Caco-2 (cell line): ENCODE measurements around the gene NCOA6. TPM values are rescaled to one million over a fixed set of nuclear protein-coding genes. Genes with fewer than 3 reads are reported as not detected.
A peak's percentile ranks its signal among the peaks of the same experiment; 100 is the strongest.

ENCODE experiments used
- BruUV-seq: library from RNA; stranded (reverse); fragments of 400-500 nt; replicated peaks from 2 replicates; lab custom pipeline; 2021; lab: Mats Ljungman, UMichigan
- CTCF ChIA-PET: fragments of 300-600 bp; sonication (Branson Sonifier 250); formaldehyde crosslinking; loops from one replicate; lab custom pipeline; 2022; ENCODE audit warnings: antibody characterized with exemption; lab: Charles Lee
- POLR2A ChIA-PET: fragments of 300-600 bp; sonication (Branson Sonifier 250); formaldehyde crosslinking; loops from one replicate; lab custom pipeline; 2022; ENCODE audit warnings: antibody characterized with exemption; lab: Charles Lee
- DNase-seq, 2 experiments: peaks; one replicate each; pipeline versions ENCODE4 v3.0.0 to v3.0.0-alpha.2; 2020 to 2022
- H3K27me3 ChIP-seq: replicated peaks from 2 replicates; pipeline ENCODE4 v1.6.0; 2011; ENCODE audit warnings: low read length; ENCODE audit not compliant: control insufficient read depth, insufficient read depth
- H3K36me3 ChIP-seq: 2 replicates; pipeline ENCODE4 v1.5.1; 2011; ENCODE audit warnings: low read length; ENCODE audit not compliant: control insufficient read depth, insufficient read depth
- H3K4me1 ChIP-seq: fragments of 250-450 bp; sonication (Bioruptor Pico); 2 replicates; pipeline ENCODE4 v1.5.1; 2020; ENCODE audit warnings: mild to moderate bottlenecking
- H3K4me3 ChIP-seq: 2 replicates; pipeline ENCODE4 v1.5.1; 2011; ENCODE audit warnings: low read depth, mild to moderate bottlenecking, control low read depth, low read length
- H3K9me3 ChIP-seq: fragments of 250-450 bp; sonication (Bioruptor Pico); 2 replicates; pipeline ENCODE4 v1.5.1; 2020; ENCODE audit warnings: mild to moderate bottlenecking, moderate library complexity
- H3K27ac Mint-ChIP-seq: one replicate; pipeline ENCODE4 v1.8.0; 2022; ENCODE audit warnings: mixed read lengths; ENCODE audit not compliant: unreplicated experiment
- H3K27me3 Mint-ChIP-seq: one replicate; pipeline ENCODE4 v1.8.0; 2022; ENCODE audit warnings: mixed read lengths; ENCODE audit not compliant: insufficient read depth, unreplicated experiment
- H3K36me3 Mint-ChIP-seq: one replicate; pipeline ENCODE4 v1.8.0; 2022; ENCODE audit warnings: mild to moderate bottlenecking, mixed read lengths; ENCODE audit not compliant: insufficient read depth, unreplicated experiment
- H3K4me1 Mint-ChIP-seq: one replicate; pipeline ENCODE4 v1.8.0; 2022; ENCODE audit warnings: low read depth, mixed read lengths; ENCODE audit not compliant: unreplicated experiment
- H3K4me3 Mint-ChIP-seq: one replicate; pipeline ENCODE4 v1.8.0; 2022; ENCODE audit warnings: mild to moderate bottlenecking, moderate library complexity, mixed read lengths; ENCODE audit not compliant: unreplicated experiment
- H3K9me3 Mint-ChIP-seq: one replicate; pipeline ENCODE4 v1.8.0; 2022; ENCODE audit warnings: mixed read lengths; ENCODE audit not compliant: unreplicated experiment
- intact Hi-C: fragments of 100-400 bp; cut with micrococcal nuclease; formaldehyde crosslinking; loops from one replicate; pipeline ENCODE4 v1.10.0; 2022; ENCODE audit not compliant: unreplicated experiment
- total RNA-seq: library from RNA; stranded (reverse); gene quantifications from 2 replicates; pipeline ENCODE4 v1.2.3, GENCODE V29; 2022
- TF ChIP-seq, protein P1 (sequence below), 2 experiments: fragments of 200-600 bp in 1 of 2; IDR thresholded peaks; 1 replicate in 1 of 2; 2 replicates in 1 of 2; pipeline versions ENCODE4 v1.5.1 to v1.8.0; 2011 to 2022; ENCODE audit warnings: antibody characterized with exemption in 1 of 2, control low read depth in 1 of 2, inconsistent platforms in 1 of 2, low read depth in 1 of 2, low read length in 1 of 2, mild to moderate bottlenecking in 1 of 2, moderate library complexity in 1 of 2; ENCODE audit not compliant: insufficient read depth in 1 of 2, severe bottlenecking in 1 of 2, unreplicated experiment in 1 of 2

Gene NCOA6
- total RNA-seq, 1 experiment from 2014 or later = 65.1 TPM

DNA sequence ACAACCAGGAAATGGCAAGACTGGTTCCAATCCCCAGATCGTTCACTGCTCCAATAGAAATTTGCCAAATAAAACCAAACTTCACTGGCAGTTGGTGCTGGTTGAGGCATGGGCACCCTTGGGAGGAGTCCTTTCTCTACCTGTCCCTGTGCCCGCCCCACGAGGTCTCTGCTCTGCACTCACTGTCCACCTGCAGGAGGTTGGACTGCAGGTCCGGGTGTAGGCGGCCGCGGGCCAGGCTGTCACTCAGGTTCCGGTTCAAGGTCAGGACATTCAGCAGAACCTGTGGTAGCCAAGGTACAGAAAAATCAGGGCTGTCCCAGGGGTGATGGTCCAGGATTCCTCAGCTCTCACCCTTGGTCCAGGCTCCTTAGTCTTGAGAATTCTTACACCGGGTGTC lies 24.3 kb upstream of the NCOA6 start:
- POLR2A ChIA-PET = no interaction called here

DNA sequence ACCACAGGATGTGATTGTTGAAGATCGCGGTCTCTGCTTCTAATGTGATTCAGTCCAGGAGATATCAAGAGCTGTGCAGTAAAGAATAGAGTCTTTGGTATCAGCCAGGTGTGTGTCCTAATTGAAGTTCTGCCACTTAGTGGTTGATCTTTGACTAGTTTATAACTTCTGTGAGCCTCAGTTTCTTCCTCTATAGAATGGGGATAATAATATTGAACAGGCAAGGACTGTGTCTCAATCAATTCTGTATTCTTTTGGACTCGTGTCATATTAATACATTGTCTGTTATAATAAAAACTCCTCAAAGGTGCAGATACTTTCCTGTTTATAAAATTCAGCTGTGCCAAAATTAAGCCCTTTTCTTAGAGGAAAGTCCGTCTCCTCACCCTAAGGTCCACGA lies 23.1 kb upstream of the NCOA6 start:
- TF ChIP-seq, protein P1, sequence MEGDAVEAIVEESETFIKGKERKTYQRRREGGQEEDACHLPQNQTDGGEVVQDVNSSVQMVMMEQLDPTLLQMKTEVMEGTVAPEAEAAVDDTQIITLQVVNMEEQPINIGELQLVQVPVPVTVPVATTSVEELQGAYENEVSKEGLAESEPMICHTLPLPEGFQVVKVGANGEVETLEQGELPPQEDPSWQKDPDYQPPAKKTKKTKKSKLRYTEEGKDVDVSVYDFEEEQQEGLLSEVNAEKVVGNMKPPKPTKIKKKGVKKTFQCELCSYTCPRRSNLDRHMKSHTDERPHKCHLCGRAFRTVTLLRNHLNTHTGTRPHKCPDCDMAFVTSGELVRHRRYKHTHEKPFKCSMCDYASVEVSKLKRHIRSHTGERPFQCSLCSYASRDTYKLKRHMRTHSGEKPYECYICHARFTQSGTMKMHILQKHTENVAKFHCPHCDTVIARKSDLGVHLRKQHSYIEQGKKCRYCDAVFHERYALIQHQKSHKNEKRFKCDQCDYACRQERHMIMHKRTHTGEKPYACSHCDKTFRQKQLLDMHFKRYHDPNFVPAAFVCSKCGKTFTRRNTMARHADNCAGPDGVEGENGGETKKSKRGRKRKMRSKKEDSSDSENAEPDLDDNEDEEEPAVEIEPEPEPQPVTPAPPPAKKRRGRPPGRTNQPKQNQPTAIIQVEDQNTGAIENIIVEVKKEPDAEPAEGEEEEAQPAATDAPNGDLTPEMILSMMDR (IDR thresholded peaks at IDR 0.05; ENCODE audit: insufficient read depth in 1 of 2, low read depth in 1 of 2, low read length in 1 of 2, severe bottlenecking in 1 of 2, unreplicated experiment in 1 of 2) = no peak
- Histone ChIP-seq H3K4me3 (no peak overlapping the region), H3K4me1 (no peaks in the 10 kb centered on the region), H3K27me3 (no peaks in the 10 kb centered on the region), H3K36me3 (peaks cover 2% of the 10 kb centered on the region), H3K9me3 (no peaks in the 10 kb centered on the region)
- CTCF ChIA-PET = no interaction called here
- Mint-ChIP-seq H3K27me3 (no peaks in the 10 kb centered on the region), H3K4me3 (no peak overlapping the region), H3K27ac (no peak overlapping the region), H3K4me1 (no peaks in the 10 kb centered on the region), H3K9me3 (no peaks in the 10 kb centered on the region), H3K36me3 (peaks cover 4% of the 10 kb centered on the region)
- no peak for DNase-seq
- POLR2A ChIA-PET = no interaction called here
- no TSS peak for BruUV-seq
- intact Hi-C loops = no loop called here

More for the DNA sequence above, 24.3 kb upstream of the NCOA6 start:
- Mint-ChIP-seq H3K9me3 (no peaks in the 10 kb centered on the region), H3K27ac (no peak overlapping the region), H3K27me3 (no peaks in the 10 kb centered on the region), H3K4me3 (no peak overlapping the region), H3K36me3 (peaks cover 4% of the 10 kb centered on the region), H3K4me1 (no peaks in the 10 kb centered on the region)
- H3K4me1 ChIP-seq = no peaks in the 10 kb centered on the region
- no peak overlapping the region for H3K4me3 ChIP-seq
- DNase-seq = peak in 1 of 2 experiments; percentile 41
- CTCF ChIA-PET = no interaction called here
- no TSS peak for BruUV-seq
- no peaks in the 10 kb centered on the region for H3K9me3 ChIP-seq
- TF ChIP-seq, protein P1 (IDR thresholded peaks at IDR 0.05; ENCODE audit: insufficient read depth in 1 of 2, low read depth in 1 of 2, low read length in 1 of 2, severe bottlenecking in 1 of 2, unreplicated experiment in 1 of 2) = no peak
- intact Hi-C loops = no loop called here
- no peaks in the 10 kb centered on the region for H3K27me3 ChIP-seq
- H3K36me3 ChIP-seq = peaks cover 3% of the 10 kb centered on the region

GRCh38 chr20:34843421-34843820 lies 18.0 kb upstream of the NCOA6 start:
- Histone ChIP-seq H3K27me3 (no peaks in the 10 kb centered on the region), H3K4me1 (no peaks in the 10 kb centered on the region), H3K9me3 (no peaks in the 10 kb centered on the region), H3K4me3 (no peak overlapping the region), H3K36me3 (no peaks in the 10 kb centered on the region)
- POLR2A ChIA-PET = no interaction called here
- H3K9me3 Mint-ChIP-seq = no peaks in the 10 kb centered on the region
- peaks cover 4% of the 10 kb centered on the region for H3K36me3 Mint-ChIP-seq
- DNase-seq = no peak
- no peak overlapping the region for H3K4me3 Mint-ChIP-seq
- no peak overlapping the region for H3K27ac Mint-ChIP-seq
- intact Hi-C loops = no loop called here
- TF ChIP-seq, protein P1 (IDR thresholded peaks at IDR 0.05; ENCODE audit: insufficient read depth in 1 of 2, low read depth in 1 of 2, low read length in 1 of 2, severe bottlenecking in 1 of 2, unreplicated experiment in 1 of 2) = no peak
- H3K4me1 Mint-ChIP-seq = no peaks in the 10 kb centered on the region
- CTCF ChIA-PET = no interaction called here
- no TSS peak for BruUV-seq
- H3K27me3 Mint-ChIP-seq = peaks cover 18% of the 10 kb centered on the region
